GM18519 (cell line): ENCODE results near the gene SKA1.

Experiments used
- ATAC-seq: cut with Tn5 transposase; IDR thresholded peaks from one replicate; pipeline ENCODE4 v1.9.1; 2021; ENCODE audit warnings: mild to moderate bottlenecking, moderate library complexity; ENCODE audit not compliant: unreplicated experiment, low FRiP score

The SKA1 gene

GRCh38 chr18:50374753-50375391 is at the start of gene SKA1:
SKA1 (plus strand) TSS chr18:50375046; CDS start chr18:50375831, 785 bp downstream.
- peak; percentile 83 for ATAC-seq

- no peak for ATAC-seq
These were observed 46.9 kb upstream of the SKA1 start for GRCh38 chr18:50327983-50328382.

GRCh38 chr18:50330176-50330575 is 44.7 kb upstream of the SKA1 start:
- no peak for ATAC-seq

GRCh38 chr18:50331691-50332090 is 43.2 kb upstream of the SKA1 start:
- ATAC-seq = no peak

- no peak for ATAC-seq
These were observed 40.2 kb upstream of the SKA1 start for GRCh38 chr18:50334546-50335152.

GRCh38 chr18:50338122-50338521 is 36.7 kb upstream of the SKA1 start:
- no peak for ATAC-seq

- no peak for ATAC-seq
These were observed 36.1 kb upstream of the SKA1 start for GRCh38 chr18:50338715-50339114.

GRCh38 chr18:50340078-50340477 is 34.8 kb upstream of the SKA1 start:
- no peak for ATAC-seq

- no peak for ATAC-seq
These were observed 33.4 kb upstream of the SKA1 start for GRCh38 chr18:50341443-50341842.

- ATAC-seq = no peak
These were observed 24.1 kb upstream of the SKA1 start for GRCh38 chr18:50350699-50351098.

- no peak for ATAC-seq
These were observed 18.6 kb upstream of the SKA1 start for GRCh38 chr18:50356036-50356945.

GRCh38 chr18:50358844-50359243 is 16.0 kb upstream of the SKA1 start:
- no peak for ATAC-seq

- ATAC-seq = no peak
These were observed 15.0 kb upstream of the SKA1 start for GRCh38 chr18:50359806-50360205.

- ATAC-seq = no peak
These were observed 14.2 kb upstream of the SKA1 start for GRCh38 chr18:50360611-50361010.

GRCh38 chr18:50369672-50370071 is 5.2 kb upstream of the SKA1 start:
- no peak for ATAC-seq

- no peak for ATAC-seq
These were observed 2.1 kb upstream of the SKA1 start for GRCh38 chr18:50372743-50373142.

- no peak for ATAC-seq
These were observed 1.2 kb upstream of the SKA1 start for GRCh38 chr18:50373561-50374219.

GRCh38 chr18:50374220-50374752 is 560 bp upstream of the SKA1 start:
- no peak for ATAC-seq

GRCh38 chr18:50377061-50377798 is 2.4 kb downstream of the SKA1 start:
- no peak for ATAC-seq

GRCh38 chr18:50388988-50389387 is 14.1 kb downstream of the SKA1 start:
- no peak for ATAC-seq
